ENCODE results near the gene CCDC60. TPM values are rescaled to one million over a fixed set of nuclear protein-coding genes. Genes with fewer than 3 reads are reported as not detected.

Gene CCDC60
- total RNA-seq, 1 experiment from 2014 or later = not detected

- Mint-ChIP-seq H3K4me3 (ENCODE audit: low read depth, unreplicated experiment) (no peak overlapping the region), H3K27me3 (ENCODE audit: unreplicated experiment) (peaks cover 29% of the 10 kb centered on the region), H3K4me1 (ENCODE audit: low read depth, unreplicated experiment) (no peaks in the 10 kb centered on the region), H3K9me3 (ENCODE audit: low read depth, unreplicated experiment) (peaks cover 2% of the 10 kb centered on the region), H3K36me3 (ENCODE audit: insufficient read depth, unreplicated experiment) (no peaks in the 10 kb centered on the region), H3K27ac (ENCODE audit: unreplicated experiment) (no peak overlapping the region)
- intact Hi-C loops (cut with micrococcal nuclease; ENCODE audit: unreplicated experiment) = no loop called here
- no peak for TF ChIP-seq CTCF (IDR thresholded peaks at IDR 0.05; ENCODE audit: unreplicated experiment)
- BruUV-seq (replicated peaks) = no TSS peak
- CTCF ChIA-PET = no interaction called here
- no peak for DNase-seq
Measured at GRCh38 chr12:119312904-119313303, 21.6 kb upstream of the CCDC60 start.

- Mint-ChIP-seq H3K4me3 (ENCODE audit: low read depth, unreplicated experiment) (no peak overlapping the region), H3K27ac (ENCODE audit: unreplicated experiment) (no peak overlapping the region), H3K27me3 (ENCODE audit: unreplicated experiment) (peaks cover 30% of the 10 kb centered on the region), H3K36me3 (ENCODE audit: insufficient read depth, unreplicated experiment) (no peaks in the 10 kb centered on the region), H3K9me3 (ENCODE audit: low read depth, unreplicated experiment) (no peaks in the 10 kb centered on the region), H3K4me1 (ENCODE audit: low read depth, unreplicated experiment) (no peaks in the 10 kb centered on the region)
- DNase-seq = no peak
- no peak for TF ChIP-seq CTCF (IDR thresholded peaks at IDR 0.05; ENCODE audit: unreplicated experiment)
- CTCF ChIA-PET = no interaction called here
- intact Hi-C loops (cut with micrococcal nuclease; ENCODE audit: unreplicated experiment) = no loop called here
- no TSS peak for BruUV-seq (replicated peaks)
Measured at GRCh38 chr12:119314290-119314689, 20.2 kb upstream of the CCDC60 start.

- H3K27me3 Mint-ChIP-seq (ENCODE audit: unreplicated experiment) = peaks cover 31% of the 10 kb centered on the region
- no peak overlapping the region for H3K27ac Mint-ChIP-seq (ENCODE audit: unreplicated experiment)
- no peak overlapping the region for H3K4me3 Mint-ChIP-seq (ENCODE audit: low read depth, unreplicated experiment)
- DNase-seq = no peak
- CTCF ChIA-PET = interaction anchor here (0.6 kb wide), 1 partner anchor 376 kb away, joined by 3 read pairs; no protein-coding TSS in a partner anchor
- BruUV-seq (replicated peaks) = no TSS peak
- no peaks in the 10 kb centered on the region for H3K4me1 Mint-ChIP-seq (ENCODE audit: low read depth, unreplicated experiment)
- no peak for TF ChIP-seq CTCF (IDR thresholded peaks at IDR 0.05; ENCODE audit: unreplicated experiment)
- intact Hi-C loops (cut with micrococcal nuclease; ENCODE audit: unreplicated experiment) = loop anchor here (10.0 kb wide), 1 partner anchor 225 kb away; no protein-coding TSS in a partner anchor
- H3K9me3 Mint-ChIP-seq (ENCODE audit: low read depth, unreplicated experiment) = no peaks in the 10 kb centered on the region
- H3K36me3 Mint-ChIP-seq (ENCODE audit: insufficient read depth, unreplicated experiment) = no peaks in the 10 kb centered on the region
Measured at GRCh38 chr12:119319638-119320037, 14.9 kb upstream of the CCDC60 start.

GRCh38 chr12:119320678-119321077 is 13.9 kb upstream of the CCDC60 start:
- TF ChIP-seq CTCF (IDR thresholded peaks at IDR 0.05; ENCODE audit: unreplicated experiment) = no peak
- Mint-ChIP-seq H3K27ac (ENCODE audit: unreplicated experiment) (no peak overlapping the region), H3K4me1 (ENCODE audit: low read depth, unreplicated experiment) (no peaks in the 10 kb centered on the region), H3K27me3 (ENCODE audit: unreplicated experiment) (peaks cover 41% of the 10 kb centered on the region), H3K9me3 (ENCODE audit: low read depth, unreplicated experiment) (no peaks in the 10 kb centered on the region), H3K36me3 (ENCODE audit: insufficient read depth, unreplicated experiment) (no peaks in the 10 kb centered on the region), H3K4me3 (ENCODE audit: low read depth, unreplicated experiment) (no peak overlapping the region)
- intact Hi-C loops (cut with micrococcal nuclease; ENCODE audit: unreplicated experiment) = loop anchor here (10.0 kb wide), 1 partner anchor 224 kb away; no protein-coding TSS in a partner anchor
- no TSS peak for BruUV-seq (replicated peaks)
- DNase-seq = no peak
- CTCF ChIA-PET = no interaction called here

Measured in Calu3 (cell line).